Measurements from ENCODE around the gene PPP2R1A.
"Not testable (repeated sequence)": the region's sequence is repeated elsewhere in the genome, so short reads cannot be mapped to it uniquely, and the experiment has no call there.

DNA sequence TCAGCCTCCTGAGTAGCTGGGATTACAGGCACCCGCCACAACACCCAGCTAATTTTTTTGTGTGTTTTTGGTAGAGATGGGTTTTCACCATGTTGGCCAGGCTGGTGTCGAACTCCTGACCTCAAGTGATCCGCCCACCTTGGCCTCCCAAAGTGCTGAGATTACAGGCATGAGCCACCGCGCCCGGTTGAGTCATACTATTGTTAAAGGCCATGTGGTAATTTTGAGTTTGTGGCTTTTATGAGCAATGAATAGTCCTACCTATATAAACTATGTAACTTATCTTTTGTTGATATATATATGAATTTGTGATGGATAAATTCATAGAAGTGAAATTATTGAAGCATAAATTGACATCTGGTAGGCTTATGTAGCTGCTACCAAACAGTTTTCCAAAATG, 75.7 kb downstream of the PPP2R1A start:
- TF ChIP-seq, protein P1, sequence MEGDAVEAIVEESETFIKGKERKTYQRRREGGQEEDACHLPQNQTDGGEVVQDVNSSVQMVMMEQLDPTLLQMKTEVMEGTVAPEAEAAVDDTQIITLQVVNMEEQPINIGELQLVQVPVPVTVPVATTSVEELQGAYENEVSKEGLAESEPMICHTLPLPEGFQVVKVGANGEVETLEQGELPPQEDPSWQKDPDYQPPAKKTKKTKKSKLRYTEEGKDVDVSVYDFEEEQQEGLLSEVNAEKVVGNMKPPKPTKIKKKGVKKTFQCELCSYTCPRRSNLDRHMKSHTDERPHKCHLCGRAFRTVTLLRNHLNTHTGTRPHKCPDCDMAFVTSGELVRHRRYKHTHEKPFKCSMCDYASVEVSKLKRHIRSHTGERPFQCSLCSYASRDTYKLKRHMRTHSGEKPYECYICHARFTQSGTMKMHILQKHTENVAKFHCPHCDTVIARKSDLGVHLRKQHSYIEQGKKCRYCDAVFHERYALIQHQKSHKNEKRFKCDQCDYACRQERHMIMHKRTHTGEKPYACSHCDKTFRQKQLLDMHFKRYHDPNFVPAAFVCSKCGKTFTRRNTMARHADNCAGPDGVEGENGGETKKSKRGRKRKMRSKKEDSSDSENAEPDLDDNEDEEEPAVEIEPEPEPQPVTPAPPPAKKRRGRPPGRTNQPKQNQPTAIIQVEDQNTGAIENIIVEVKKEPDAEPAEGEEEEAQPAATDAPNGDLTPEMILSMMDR (IDR thresholded peaks at IDR 0.05): not testable (repeated sequence)
- TF ChIP-seq POLR2A (IDR thresholded peaks at IDR 0.05); POLR2AphosphoS5 (IDR thresholded peaks at IDR 0.05; ENCODE audit: insufficient read depth in 1 of 2, low read depth in 1 of 2): not testable (repeated sequence)
